Fibroblast of lung (primary cell): ENCODE measurements around the gene TRPM6. TPM values are rescaled to one million over a fixed set of nuclear protein-coding genes. Genes with fewer than 3 reads are reported as not detected.

Experiments
- DNase-seq, 2 donors: peaks; one replicate each; pipeline versions ENCODE4 v3.0.0 to v3.0.0-alpha.2; 2010; ENCODE audit warnings: low read depth in 2 of 2
- H2AFZ ChIP-seq: 2 replicates; pipeline ENCODE4 v1.5.1; 2012; ENCODE audit warnings: low read length, control low read depth, inconsistent platforms
- H3K27ac ChIP-seq: 2 replicates; pipeline ENCODE4 v1.5.1; 2011; ENCODE audit warnings: low read length, control low read depth; ENCODE audit not compliant: insufficient read depth
- H3K27me3 ChIP-seq: 2 replicates; pipeline ENCODE4 v1.5.1; 2011; ENCODE audit warnings: mild to moderate bottlenecking, low read length; ENCODE audit not compliant: control insufficient read depth, insufficient read depth
- H3K36me3 ChIP-seq: 2 replicates; pipeline ENCODE4 v1.5.1; 2011; ENCODE audit warnings: low read length; ENCODE audit not compliant: control insufficient read depth, insufficient read depth
- H3K4me1 ChIP-seq: 2 replicates; pipeline ENCODE4 v1.5.1; 2011; ENCODE audit warnings: low read length; ENCODE audit not compliant: control insufficient read depth, insufficient read depth; ENCODE audit errors: extremely low read depth
- H3K4me2 ChIP-seq: 2 replicates; pipeline ENCODE4 v1.5.1; 2011; ENCODE audit warnings: low read length, control low read depth; ENCODE audit not compliant: insufficient read depth; ENCODE audit errors: extremely low read depth
- H3K4me3 ChIP-seq, 4 experiments: fragments of 200-600 bp in 1 of 4; sonication (generic) in 1 of 4; replicated peaks in 1 of 4; 2 replicates each; pipeline ENCODE4 v1.5.1; 2011 to 2016; ENCODE audit warnings: low read length in 4 of 4, low read depth in 3 of 4, mild to moderate bottlenecking in 3 of 4, control low read depth in 2 of 4, inconsistent platforms in 1 of 4, mixed read lengths in 1 of 4; ENCODE audit not compliant: insufficient read depth in 1 of 4; ENCODE audit errors: control extremely low read depth in 1 of 4
- H3K79me2 ChIP-seq: 2 replicates; pipeline ENCODE4 v1.5.1; 2012; ENCODE audit warnings: mild to moderate bottlenecking, low read length, inconsistent platforms; ENCODE audit not compliant: control insufficient read depth, insufficient read depth
- H3K9ac ChIP-seq: 2 replicates; pipeline ENCODE4 v1.5.1; 2011; ENCODE audit warnings: mild to moderate bottlenecking, low read length, control low read depth; ENCODE audit not compliant: insufficient read depth
- H3K9me3 ChIP-seq: 2 replicates; pipeline ENCODE4 v1.5.1; 2012; ENCODE audit warnings: low read depth, low read length; ENCODE audit not compliant: control insufficient read depth, insufficient read depth
- H4K20me1 ChIP-seq: 2 replicates; pipeline ENCODE4 v1.5.1; 2011; ENCODE audit warnings: low read length; ENCODE audit not compliant: control insufficient read depth, insufficient read depth; ENCODE audit errors: extremely low read depth
- CTCF ChIP-seq, 2 donors: IDR thresholded peaks in 1 of 2; conservative IDR thresholded peaks in 1 of 2; 1 replicate in 1 of 2; 2 replicates in 1 of 2; pipeline ENCODE4 v1.5.1; 2011 to 2012; ENCODE audit warnings: low read length in 2 of 2, control low read depth in 1 of 2, inconsistent platforms in 1 of 2, low read depth in 1 of 2, mild to moderate bottlenecking in 1 of 2
- EZH2 ChIP-seq: IDR thresholded peaks from 2 replicates; pipeline ENCODE4 v1.5.1; 2012; ENCODE audit warnings: low read length, control low read depth, mild to moderate bottlenecking; ENCODE audit errors: missing control alignments
- polyA plus RNA-seq, 2 donors: library from polyadenylated mRNA; depleted of rRNA in 1 of 2; stranded (reverse) in 1 of 2; unstranded in 1 of 2; fragments of >200 nt; gene quantifications; 2 replicates each; pipeline ENCODE4 v1.2.1, GENCODE V29; 2011 to 2012; ENCODE audit warnings: missing spikeins in 1 of 2
- total RNA-seq: library from RNA; depleted of rRNA; stranded (reverse); fragments of >200 nt; gene quantifications from 2 replicates; pipeline ENCODE4 v1.2.1, GENCODE V29; 2014

TRPM6 gene
- total and polyA plus RNA-seq, 2 donors (not counting 1 experiment from before 2014, with no cell fraction given), result under 0.01 to 0.02 TPM

- no peaks in the 10 kb centered on the region for H3K4me1 ChIP-seq
- H3K27ac ChIP-seq, result no peak overlapping the region
- no peaks in the 10 kb centered on the region for H3K27me3 ChIP-seq
- H3K36me3 ChIP-seq, result no peaks in the 10 kb centered on the region
- no peak for DNase-seq
- TF ChIP-seq CTCF (conservative IDR thresholded peaks at IDR 0.05 in 1 of 2, IDR thresholded peaks at IDR 0.05 in 1 of 2; ENCODE audit: low read depth in 1 of 2, low read length in 2 of 2) (no peak), EZH2 (no peak)
- no peak overlapping the region for H3K4me2 ChIP-seq
- no peak overlapping the region for H2AFZ ChIP-seq
- no peaks in the 10 kb centered on the region for H4K20me1 ChIP-seq
- no peak overlapping the region for H3K9ac ChIP-seq
- no peak overlapping the region for H3K4me3 ChIP-seq
- no peaks in the 10 kb centered on the region for H3K9me3 ChIP-seq
- H3K79me2 ChIP-seq, result no peaks in the 10 kb centered on the region
Measured at GRCh38 chr9:74817281-74817810, 70.4 kb downstream of the TRPM6 start.

- no peak overlapping the region for H3K4me3 ChIP-seq
- no peaks in the 10 kb centered on the region for H3K36me3 ChIP-seq
- H3K27me3 ChIP-seq, result no peaks in the 10 kb centered on the region
- TF ChIP-seq EZH2, result no peak
- no peak for TF ChIP-seq CTCF (conservative IDR thresholded peaks at IDR 0.05 in 1 of 2, IDR thresholded peaks at IDR 0.05 in 1 of 2; ENCODE audit: low read depth in 1 of 2, low read length in 2 of 2)
- no peak overlapping the region for H2AFZ ChIP-seq
- no peaks in the 10 kb centered on the region for H3K79me2 ChIP-seq
- no peaks in the 10 kb centered on the region for H4K20me1 ChIP-seq
- no peak overlapping the region for H3K4me2 ChIP-seq
- no peak overlapping the region for H3K9ac ChIP-seq
- DNase-seq, result no peak
- H3K9me3 ChIP-seq, result no peaks in the 10 kb centered on the region
- no peak overlapping the region for H3K27ac ChIP-seq
- no peaks in the 10 kb centered on the region for H3K4me1 ChIP-seq
Measured at GRCh38 chr9:74810200-74810599, 77.5 kb downstream of the TRPM6 start.

GRCh38 chr9:74804018-74804385 is 83.7 kb downstream of the TRPM6 start:
- peak in 1 of 2 donors; percentile 7 for DNase-seq
- Histone ChIP-seq H4K20me1 (no peaks in the 10 kb centered on the region), H3K4me2 (no peak overlapping the region), H3K79me2 (no peaks in the 10 kb centered on the region), H3K36me3 (no peaks in the 10 kb centered on the region), H3K27me3 (no peaks in the 10 kb centered on the region), H2AFZ (no peak overlapping the region), H3K27ac (no peak overlapping the region), H3K9ac (no peak overlapping the region), H3K4me3 (no peak overlapping the region), H3K4me1 (no peaks in the 10 kb centered on the region), H3K9me3 (no peaks in the 10 kb centered on the region)
- no peak for TF ChIP-seq EZH2
- no peak for TF ChIP-seq CTCF (conservative IDR thresholded peaks at IDR 0.05 in 1 of 2, IDR thresholded peaks at IDR 0.05 in 1 of 2; ENCODE audit: low read depth in 1 of 2, low read length in 2 of 2)
